Measurements from ENCODE around the gene SNX17. TPM values are rescaled to one million over a fixed set of nuclear protein-coding genes. Genes with fewer than 3 reads are reported as not detected.

Gene SNX17, protein sequence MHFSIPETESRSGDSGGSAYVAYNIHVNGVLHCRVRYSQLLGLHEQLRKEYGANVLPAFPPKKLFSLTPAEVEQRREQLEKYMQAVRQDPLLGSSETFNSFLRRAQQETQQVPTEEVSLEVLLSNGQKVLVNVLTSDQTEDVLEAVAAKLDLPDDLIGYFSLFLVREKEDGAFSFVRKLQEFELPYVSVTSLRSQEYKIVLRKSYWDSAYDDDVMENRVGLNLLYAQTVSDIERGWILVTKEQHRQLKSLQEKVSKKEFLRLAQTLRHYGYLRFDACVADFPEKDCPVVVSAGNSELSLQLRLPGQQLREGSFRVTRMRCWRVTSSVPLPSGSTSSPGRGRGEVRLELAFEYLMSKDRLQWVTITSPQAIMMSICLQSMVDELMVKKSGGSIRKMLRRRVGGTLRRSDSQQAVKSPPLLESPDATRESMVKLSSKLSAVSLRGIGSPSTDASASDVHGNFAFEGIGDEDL
- total RNA-seq = 86.5 and 103 TPM in 2 replicates
- polyA plus RNA-seq = 127 and 130 TPM in 2 replicates
- 95.0 and 98.8 TPM in 2 replicates for polyA plus RNA-seq (2011; cell fraction: cytosol; rRNA removed)
- polyA plus RNA-seq (2011; cell fraction: nucleus; rRNA removed) = 106 and 110 TPM in 2 replicates
- 85.5 TPM in 2 replicates for polyA plus RNA-seq (2012)
- 88.2 and 91.9 TPM in 2 replicates for polyA minus RNA-seq
- 37.5 TPM for polyA minus RNA-seq (2011; cell fraction: cytosol; rRNA and poly(A)+ RNA removed)
- polyA minus RNA-seq (2011; cell fraction: nucleus; rRNA and poly(A)+ RNA removed) = 52.5 and 74.9 TPM in 2 replicates
- percentile 79 among the genes with signal in this experiment for Bru-seq, nascent RNA
- percentile 89 among the genes with signal in this experiment for BruChase-seq, experiment 1, labeled RNA remaining after a 6-hour chase
- BruChase-seq, experiment 2, labeled RNA remaining after a 2-hour chase = percentile 85 among the genes with signal in this experiment
- long read RNA-seq, transcript SNX17-201 (15 exons, 2,044 nt) = major isoform, 488 of 577 reads
- long read RNA-seq, partial matches to known transcripts = 18 of 577 reads
- long read RNA-seq, other reads (novel, unspliced or antisense) = 61 of 577 reads

DNA sequence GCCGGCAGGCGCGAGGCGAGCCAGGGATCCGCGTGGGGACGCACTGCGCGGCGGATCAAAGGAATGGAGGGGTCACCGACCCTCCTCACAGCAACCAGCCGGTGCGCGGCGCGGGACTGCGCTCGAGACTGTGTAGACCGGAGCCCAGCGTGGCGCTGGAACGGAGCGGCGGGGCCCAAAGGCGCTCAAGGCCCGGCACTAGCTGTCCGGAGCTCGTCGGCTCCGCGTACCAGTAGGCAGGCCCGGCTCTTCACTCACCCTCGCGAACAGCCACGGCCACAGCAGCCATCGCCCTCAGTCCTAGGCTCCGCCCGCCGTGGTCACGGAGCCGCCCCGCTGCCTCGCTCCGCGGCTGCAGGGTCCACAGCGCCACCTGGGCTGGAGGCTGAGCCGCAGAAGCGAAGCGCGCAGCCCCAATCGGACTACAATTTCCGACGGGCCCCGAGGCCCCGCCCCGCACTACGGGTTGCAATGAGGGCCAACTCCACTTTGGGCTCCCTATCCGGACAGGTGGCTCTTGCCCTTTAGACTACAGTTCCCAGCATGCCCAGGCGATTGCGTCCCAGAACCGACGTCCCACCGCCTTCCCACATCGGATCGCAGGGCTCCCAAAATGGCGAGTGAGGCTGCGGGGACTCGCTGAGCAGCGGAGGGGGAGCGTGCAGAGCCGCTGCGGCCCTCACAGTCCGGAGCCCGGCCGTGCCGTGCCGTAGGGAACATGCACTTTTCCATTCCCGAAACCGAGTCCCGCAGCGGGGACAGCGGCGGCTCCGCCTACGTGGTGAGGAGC is at the start of gene SNX17, which contains the start of gene EIF2B4:
TSS of gene SNX17 (plus strand) at position 591 of the 790 bp plus-strand sequence. CDS start at position 719, 128 bp downstream.
TSS of gene EIF2B4 (minus strand) at position 313 of the 790 bp plus-strand sequence. CDS start at position 289, 24 bp downstream.
- peaks cover 13 to 33% of the 10 kb centered on the region in 2 experiments for H3K36me3 ChIP-seq (ENCODE audit: control insufficient read depth in 2 of 2, extremely low read depth in 1 of 2, insufficient read depth in 2 of 2, low read length in 2 of 2)
- H4K20me1 ChIP-seq (replicated peaks; ENCODE audit: control insufficient read depth, extremely low read depth, insufficient read depth, low read length) = no peaks in the 10 kb centered on the region
- peak; percentile 100 for DNase-seq (ENCODE audit: low read depth, low spot score)
- peak; percentile 99 for FAIRE-seq
- H3K9me1 ChIP-seq (replicated peaks; ENCODE audit: control insufficient read depth, extremely low read depth, insufficient read depth, low read length) = no peaks in the 10 kb centered on the region
- ChIA-PET POLR2A (interaction anchor here (1.7 kb wide), 1 partner anchor 13 kb away, joined by 7 read pairs; the partner anchor contains the start of gene GTF3C2), CTCF (interaction anchor here (0.8 to 1.4 kb wide), 9 partner anchors 9 to 313 kb away, joined by 3 to 8 read pairs (median 4); partner anchors contain the start of gene GTF3C2)
- BruUV-seq (replicated peaks) = no TSS peak
- H3K4me1 ChIP-seq (ENCODE audit: control insufficient read depth, extremely low read depth, insufficient read depth, low read length) = peaks cover 14% of the 10 kb centered on the region
- H3K27ac ChIP-seq (ENCODE audit: insufficient read depth, low read depth, low read length) = peak within 1 kb of the TSS; percentile 50
- TF ChIP-seq POLR2A (IDR thresholded peaks at IDR 0.05; ENCODE audit: low read depth, low read length) (peak; percentile 91), FOS (IDR thresholded peaks at IDR 0.05; ENCODE audit: borderline replicate concordance, insufficient read depth, low read length) (peak; percentile 6), EZH2 (IDR thresholded peaks at IDR 0.05; ENCODE audit: borderline replicate concordance, low read depth, low read length, severe bottlenecking) (no peak), JUN (IDR thresholded peaks at IDR 0.05; ENCODE audit: borderline replicate concordance, insufficient read depth, insufficient read length, low read depth) (no peak), MYC (IDR thresholded peaks at IDR 0.05; ENCODE audit: low read depth, low read length) (peak; percentile 53), POLR2AphosphoS5 (IDR thresholded peaks at IDR 0.05; ENCODE audit: insufficient read depth, low read depth, low read length) (peak; percentile 92), GATA2 (IDR thresholded peaks at IDR 0.05; ENCODE audit: insufficient read depth, insufficient read length, low read depth, low read length) (no peak)
- TF ChIP-seq, protein P1, sequence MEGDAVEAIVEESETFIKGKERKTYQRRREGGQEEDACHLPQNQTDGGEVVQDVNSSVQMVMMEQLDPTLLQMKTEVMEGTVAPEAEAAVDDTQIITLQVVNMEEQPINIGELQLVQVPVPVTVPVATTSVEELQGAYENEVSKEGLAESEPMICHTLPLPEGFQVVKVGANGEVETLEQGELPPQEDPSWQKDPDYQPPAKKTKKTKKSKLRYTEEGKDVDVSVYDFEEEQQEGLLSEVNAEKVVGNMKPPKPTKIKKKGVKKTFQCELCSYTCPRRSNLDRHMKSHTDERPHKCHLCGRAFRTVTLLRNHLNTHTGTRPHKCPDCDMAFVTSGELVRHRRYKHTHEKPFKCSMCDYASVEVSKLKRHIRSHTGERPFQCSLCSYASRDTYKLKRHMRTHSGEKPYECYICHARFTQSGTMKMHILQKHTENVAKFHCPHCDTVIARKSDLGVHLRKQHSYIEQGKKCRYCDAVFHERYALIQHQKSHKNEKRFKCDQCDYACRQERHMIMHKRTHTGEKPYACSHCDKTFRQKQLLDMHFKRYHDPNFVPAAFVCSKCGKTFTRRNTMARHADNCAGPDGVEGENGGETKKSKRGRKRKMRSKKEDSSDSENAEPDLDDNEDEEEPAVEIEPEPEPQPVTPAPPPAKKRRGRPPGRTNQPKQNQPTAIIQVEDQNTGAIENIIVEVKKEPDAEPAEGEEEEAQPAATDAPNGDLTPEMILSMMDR (IDR thresholded peaks at IDR 0.05; ENCODE audit: extremely low read depth in 1 of 2, insufficient read depth in 1 of 2, low read depth in 1 of 2, low read length in 2 of 2) = peak; percentile 89 to 91
- TF ChIP-seq, protein P2, sequence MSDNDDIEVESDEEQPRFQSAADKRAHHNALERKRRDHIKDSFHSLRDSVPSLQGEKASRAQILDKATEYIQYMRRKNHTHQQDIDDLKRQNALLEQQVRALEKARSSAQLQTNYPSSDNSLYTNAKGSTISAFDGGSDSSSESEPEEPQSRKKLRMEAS (IDR thresholded peaks at IDR 0.05; ENCODE audit: insufficient read depth, insufficient read length) = peak; percentile 70
- dilution Hi-C loops (cut with MboI; ENCODE audit: extremely low pct_ligation_motif_present, low sequenced_read_pairs) (no loop called here), intact Hi-C loops (cut with micrococcal nuclease) (loop anchor here (1.0 to 5.0 kb wide), 6 partner anchors 10 to 158 kb away; partner anchors contain the start of genes ATRAID, GTF3C2, IFT172 and MPV17)
- no peaks in the 10 kb centered on the region for H3K9me3 ChIP-seq (replicated peaks; ENCODE audit: control insufficient read depth, insufficient read depth, low read length)
- peak within 1 kb of the TSS; percentile 92 for H3K4me2 ChIP-seq (ENCODE audit: insufficient read depth, low read length)
- peak within 1 kb of the TSS; percentile 65 to 86 (median 78) for H3K4me3 ChIP-seq (replicated peaks in 1 of 3; ENCODE audit: insufficient read depth in 1 of 3, low read depth in 1 of 3, low read length in 3 of 3)
- H3K79me2 ChIP-seq (ENCODE audit: control insufficient read depth, insufficient read depth, low read length) = peaks cover 30% of the 10 kb centered on the region
- no peaks in the 10 kb centered on the region for H3K27me3 ChIP-seq (ENCODE audit: control insufficient read depth in 2 of 2, insufficient read depth in 2 of 2, low read length in 2 of 2)
- peak within 1 kb of the TSS; percentile 76 for H2AFZ ChIP-seq (ENCODE audit: low read depth, low read length)
- peak within 1 kb of the TSS; percentile 90 for H3K9ac ChIP-seq (replicated peaks; ENCODE audit: extremely low read depth, insufficient read depth, low read length)
